Esophagus muscularis mucosa (tissue), 4 donors: ENCODE measurements around the gene RNF217. TPM values are rescaled to one million over a fixed set of nuclear protein-coding genes. Genes with fewer than 3 reads are reported as not detected.

ENCODE experiments used
- DNase-seq: peaks from one replicate; pipeline ENCODE4 v3.0.0-alpha.2; 2017; ENCODE audit errors: extremely low spot score
- H3K27ac ChIP-seq, 4 donors: fragments of 200-600 bp; sonication (generic); replicated peaks in 1 of 4; 1 replicate in 3 of 4; 2 replicates in 1 of 4; pipeline ENCODE4 v1.5.1; 2016 to 2019; ENCODE audit warnings: mild to moderate bottlenecking in 1 of 4
- H3K27me3 ChIP-seq, 4 donors: fragments of 200-600 bp; sonication (generic); one replicate each; pipeline versions ENCODE4 v1.5.1 to v1.6.0; 2016 to 2019
- H3K36me3 ChIP-seq, 4 donors: fragments of 200-600 bp; sonication (generic); one replicate each; pipeline ENCODE4 v1.5.1; 2016 to 2019
- H3K4me1 ChIP-seq, 4 donors: fragments of 200-600 bp; sonication (generic); one replicate each; pipeline ENCODE4 v1.5.1; 2016 to 2019
- H3K4me3 ChIP-seq, 4 donors: fragments of 200-600 bp; sonication (generic); 1 replicate in 2 of 4; 2 replicates in 2 of 4; pipeline ENCODE4 v1.5.1; 2016 to 2019; ENCODE audit warnings: mild to moderate bottlenecking in 4 of 4, moderate library complexity in 1 of 4
- H3K9me3 ChIP-seq, 4 donors: fragments of 200-600 bp; sonication (generic); 1 replicate in 3 of 4; 2 replicates in 1 of 4; pipeline ENCODE4 v1.5.1; 2016 to 2019
- EP300 ChIP-seq: sonication (generic); formaldehyde crosslinking; IDR thresholded peaks from one replicate; pipeline ENCODE4 v1.6.1; 2017; ENCODE audit warnings: antibody characterized with exemption
- POLR2A ChIP-seq: fragments of 450-650 bp; IDR thresholded peaks from one replicate; pipeline ENCODE4 v1.6.1; 2017; ENCODE audit warnings: antibody characterized with exemption, moderate library complexity, mild to moderate bottlenecking, low read depth
- POLR2AphosphoS5 ChIP-seq, 2 donors: sonication (generic); formaldehyde crosslinking; IDR thresholded peaks; one replicate each; pipeline ENCODE4 v1.6.1; 2017; ENCODE audit warnings: antibody characterized with exemption in 2 of 2
- WGBS: methylation state at CpG from one replicate; pipeline ENCODE4 v1.1.5; 2018; 5-methylcytosine and 5-hydroxymethylcytosine counted together
- intact Hi-C: fragments of 100-400 bp; cut with DNase I; formaldehyde crosslinking; loops from one replicate; pipeline ENCODE4 v1.15.1; 2023
- total RNA-seq, 4 donors: library from RNA; depleted of rRNA; stranded (reverse); fragments of >200 nt; gene quantifications; one replicate each; pipeline versions ENCODE4 v1.1.0 to v1.2.1, GENCODE V29; 2016
- TF ChIP-seq, protein P1 (sequence below), 3 experiments: fragments of 200-600 bp in 2 of 3; fragments of 450-650 bp in 1 of 3; sonication (generic) in 2 of 3; IDR thresholded peaks; one replicate each; pipeline ENCODE4 v1.5.1; 2017 to 2019; ENCODE audit warnings: antibody characterized with exemption in 3 of 3, mild to moderate bottlenecking in 2 of 3, moderate library complexity in 1 of 3

RNF217 gene
- total RNA-seq, 4 donors from 2014 or later = 20.0 to 34.9 (median 23.2) TPM

DNA sequence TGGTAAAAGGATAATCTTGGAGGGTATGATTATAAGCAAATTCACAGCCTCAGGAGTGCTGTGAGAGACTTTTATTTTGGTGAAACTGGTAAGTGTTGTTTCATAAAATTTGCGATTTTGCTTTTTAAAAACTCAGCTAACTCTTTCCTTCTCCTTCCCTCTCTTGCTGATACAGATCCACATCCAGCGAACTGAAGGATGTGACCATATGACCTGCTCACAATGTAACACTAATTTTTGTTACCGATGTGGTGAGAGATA is 114.2 kb downstream of the RNF217 start:
- DNase-seq = no peak
- 67% methylated on average over 3 of the region's 3 CpGs for WGBS

DNA sequence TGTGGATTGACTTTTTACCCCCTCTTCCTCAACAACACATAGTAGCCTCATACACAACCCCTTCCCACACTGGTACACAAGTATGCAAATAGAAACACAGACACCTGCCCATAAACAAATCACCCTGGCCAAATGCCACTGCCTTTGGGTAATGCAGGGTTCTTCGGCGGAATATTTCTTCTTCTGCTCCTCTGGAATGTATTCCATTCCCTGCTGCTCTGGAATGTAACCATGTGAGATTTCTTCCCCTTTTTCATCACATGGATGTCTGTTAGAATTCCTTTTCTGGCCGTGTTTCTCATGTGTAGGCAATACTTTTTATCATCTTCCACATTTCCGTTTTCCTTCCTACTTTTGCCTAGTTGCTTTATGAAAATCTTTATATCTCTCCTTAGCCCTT is 115.2 kb downstream of the RNF217 start:
- no peak for DNase-seq
- peaks cover 0 to 30% (median 7%) of the 10 kb centered on the region in 4 donors for H3K36me3 ChIP-seq
- no peaks in the 10 kb centered on the region for H3K4me1 ChIP-seq
- no peak overlapping the region for H3K27ac ChIP-seq
- no peaks in the 10 kb centered on the region for H3K27me3 ChIP-seq
- 74% methylated on average over 4 of the region's 4 CpGs for WGBS
- no peaks in the 10 kb centered on the region for H3K9me3 ChIP-seq
- no peak overlapping the region for H3K4me3 ChIP-seq
- intact Hi-C loops = no loop called here
- TF ChIP-seq POLR2A (no peak), POLR2AphosphoS5 (IDR thresholded peaks at IDR 0.05) (no peak), EP300 (no peak)
- TF ChIP-seq, protein P1, sequence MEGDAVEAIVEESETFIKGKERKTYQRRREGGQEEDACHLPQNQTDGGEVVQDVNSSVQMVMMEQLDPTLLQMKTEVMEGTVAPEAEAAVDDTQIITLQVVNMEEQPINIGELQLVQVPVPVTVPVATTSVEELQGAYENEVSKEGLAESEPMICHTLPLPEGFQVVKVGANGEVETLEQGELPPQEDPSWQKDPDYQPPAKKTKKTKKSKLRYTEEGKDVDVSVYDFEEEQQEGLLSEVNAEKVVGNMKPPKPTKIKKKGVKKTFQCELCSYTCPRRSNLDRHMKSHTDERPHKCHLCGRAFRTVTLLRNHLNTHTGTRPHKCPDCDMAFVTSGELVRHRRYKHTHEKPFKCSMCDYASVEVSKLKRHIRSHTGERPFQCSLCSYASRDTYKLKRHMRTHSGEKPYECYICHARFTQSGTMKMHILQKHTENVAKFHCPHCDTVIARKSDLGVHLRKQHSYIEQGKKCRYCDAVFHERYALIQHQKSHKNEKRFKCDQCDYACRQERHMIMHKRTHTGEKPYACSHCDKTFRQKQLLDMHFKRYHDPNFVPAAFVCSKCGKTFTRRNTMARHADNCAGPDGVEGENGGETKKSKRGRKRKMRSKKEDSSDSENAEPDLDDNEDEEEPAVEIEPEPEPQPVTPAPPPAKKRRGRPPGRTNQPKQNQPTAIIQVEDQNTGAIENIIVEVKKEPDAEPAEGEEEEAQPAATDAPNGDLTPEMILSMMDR (IDR thresholded peaks at IDR 0.05) = no peak

More for the DNA sequence above, 114.2 kb downstream of the RNF217 start:
- Histone ChIP-seq H3K9me3 (no peaks in the 10 kb centered on the region), H3K4me1 (no peaks in the 10 kb centered on the region), H3K27me3 (no peaks in the 10 kb centered on the region), H3K4me3 (no peak overlapping the region), H3K36me3 (peaks cover 0 to 27% (median 7%) of the 10 kb centered on the region in 4 donors), H3K27ac (no peak overlapping the region)
- intact Hi-C loops = no loop called here
- TF ChIP-seq, protein P1 (IDR thresholded peaks at IDR 0.05) = no peak
- TF ChIP-seq EP300 = no peak
- TF ChIP-seq POLR2AphosphoS5 (IDR thresholded peaks at IDR 0.05) = no peak
- TF ChIP-seq POLR2A = no peak

DNA sequence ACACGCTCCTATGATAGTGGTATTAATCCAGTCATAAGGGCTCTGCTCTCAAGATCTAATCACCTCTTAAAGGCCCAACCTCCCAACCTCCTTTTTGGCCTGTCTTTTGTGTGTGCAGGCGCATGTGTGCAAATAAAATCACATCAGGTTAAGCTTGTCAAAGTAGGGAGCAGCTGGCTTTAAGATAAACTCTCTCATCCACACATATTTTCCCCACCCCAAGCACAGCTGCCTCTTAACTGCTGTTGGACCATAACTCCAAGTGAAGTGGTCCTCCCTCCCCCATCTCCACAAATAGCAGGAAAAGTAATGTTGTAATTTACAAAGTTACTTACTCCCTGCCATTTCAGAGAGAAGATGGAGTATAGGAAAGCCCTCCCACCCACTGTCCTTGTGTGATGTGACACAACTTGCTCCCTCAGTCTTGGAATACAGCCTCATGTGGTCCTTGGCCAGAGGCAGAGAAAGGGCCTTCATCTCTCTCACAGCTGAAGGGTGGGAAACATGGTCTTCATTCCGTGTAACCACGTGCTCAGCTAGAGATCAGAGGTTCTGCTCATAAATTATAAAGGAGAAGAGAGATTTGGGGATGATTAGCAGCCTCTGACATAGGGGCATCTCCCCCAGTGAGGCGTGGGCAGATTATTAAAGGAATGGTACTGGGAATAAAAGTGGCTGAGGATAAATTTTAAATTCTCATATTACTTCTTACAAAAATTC is 116.5 kb downstream of the RNF217 start:
- Histone ChIP-seq H3K27ac (no peak overlapping the region), H3K4me3 (no peak overlapping the region), H3K27me3 (no peaks in the 10 kb centered on the region), H3K36me3 (peaks cover 8 to 43% (median 18%) of the 10 kb centered on the region in 4 donors), H3K9me3 (no peaks in the 10 kb centered on the region), H3K4me1 (no peaks in the 10 kb centered on the region)
- 85% methylated on average over 5 of the region's 5 CpGs for WGBS
- no peak for DNase-seq
- TF ChIP-seq POLR2AphosphoS5 (IDR thresholded peaks at IDR 0.05) = no peak
- TF ChIP-seq POLR2A = no peak
- TF ChIP-seq EP300 = no peak
- TF ChIP-seq, protein P1 (IDR thresholded peaks at IDR 0.05) = no peak
- intact Hi-C loops = no loop called here

DNA sequence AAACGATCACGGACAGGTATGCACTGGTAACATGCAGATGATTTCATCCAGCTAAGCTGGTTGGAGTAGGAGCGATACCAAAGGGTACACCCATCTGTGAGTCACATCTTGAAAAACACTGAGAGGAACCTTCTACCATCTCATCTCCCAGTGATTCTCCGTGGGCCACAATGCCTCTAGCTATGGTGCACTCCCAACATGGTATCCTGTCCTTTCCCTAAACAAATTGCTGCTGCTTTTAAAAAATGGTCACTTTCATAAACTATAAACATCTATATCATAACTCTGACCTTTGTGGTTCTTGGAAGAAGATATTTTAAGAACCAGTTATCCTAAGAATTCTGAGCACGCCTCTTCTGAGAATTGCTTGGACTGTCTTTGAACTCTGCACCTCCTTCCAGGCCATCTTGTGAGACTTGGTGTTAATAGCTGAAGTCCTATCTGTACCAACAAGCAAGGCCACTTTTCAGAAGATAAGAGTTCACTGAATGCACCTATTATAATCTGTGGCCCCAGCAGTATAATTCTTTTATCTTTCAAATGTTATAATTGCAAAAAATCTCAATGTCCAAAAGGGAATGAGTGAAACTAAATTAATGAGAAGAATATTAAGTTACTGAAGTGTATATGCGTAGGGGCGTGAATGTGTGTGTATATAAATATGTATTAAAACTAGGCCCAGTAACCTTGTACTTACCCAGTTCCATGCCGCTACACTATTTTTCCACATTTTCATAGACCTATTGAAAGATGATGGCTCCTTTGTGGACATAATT is 120.9 kb downstream of the RNF217 start:
- WGBS = 97% methylated on average over 8 of the region's 8 CpGs
- peaks cover 8 to 27% (median 11%) of the 10 kb centered on the region in 4 donors for H3K36me3 ChIP-seq
- intact Hi-C loops = no loop called here

More for the DNA sequence above, 120.9 kb downstream of the RNF217 start:
- H3K27me3 ChIP-seq = no peaks in the 10 kb centered on the region
- H3K9me3 ChIP-seq = no peaks in the 10 kb centered on the region
- DNase-seq = no peak
- no peak overlapping the region for H3K27ac ChIP-seq
- H3K4me1 ChIP-seq = no peaks in the 10 kb centered on the region
- TF ChIP-seq POLR2A (no peak), EP300 (no peak), POLR2AphosphoS5 (IDR thresholded peaks at IDR 0.05) (no peak)
- TF ChIP-seq, protein P1 (IDR thresholded peaks at IDR 0.05) = no peak
- H3K4me3 ChIP-seq = no peak overlapping the region
